Liver (tissue), 9 donors: ENCODE measurements around the gene CIB2. TPM values are rescaled to one million over a fixed set of nuclear protein-coding genes. Genes with fewer than 3 reads are reported as not detected.

ENCODE experiments used
- DNase-seq: peaks from one replicate; pipeline ENCODE4 v3.0.0-alpha.2; 2017; ENCODE audit warnings: low spot score
- H3K27ac ChIP-seq, 2 donors: one replicate each; pipeline ENCODE4 v1.7.0; 2013; ENCODE audit warnings: inconsistent platforms in 2 of 2, low read length in 2 of 2, control low read depth in 1 of 2, low read depth in 1 of 2, mild to moderate bottlenecking in 1 of 2
- H3K27me3 ChIP-seq, 4 donors: one replicate each; pipeline versions ENCODE4 v1.6.1 to v1.7.0; 2013; ENCODE audit warnings: low read length in 3 of 4, inconsistent platforms in 1 of 4, mild to moderate bottlenecking in 1 of 4, moderate library complexity in 1 of 4; ENCODE audit not compliant: control insufficient read depth in 4 of 4, insufficient read depth in 4 of 4
- H3K36me3 ChIP-seq, 4 donors: one replicate each; pipeline versions ENCODE4 v1.6.1 to v1.7.0; 2013; ENCODE audit warnings: low read length in 3 of 4, mild to moderate bottlenecking in 3 of 4, low read depth in 1 of 4, moderate library complexity in 1 of 4; ENCODE audit not compliant: control insufficient read depth in 4 of 4, insufficient read depth in 3 of 4
- H3K4me1 ChIP-seq, 4 donors: one replicate each; pipeline versions ENCODE4 v1.6.1 to v1.7.0; 2013; ENCODE audit warnings: low read length in 3 of 4, mild to moderate bottlenecking in 3 of 4, moderate library complexity in 1 of 4; ENCODE audit not compliant: control insufficient read depth in 4 of 4, insufficient read depth in 4 of 4
- H3K4me3 ChIP-seq, 3 donors: one replicate each; pipeline versions ENCODE4 v1.6.1 to v1.7.0; 2013; ENCODE audit warnings: low read length in 3 of 3, control low read depth in 1 of 3, low read depth in 1 of 3, mild to moderate bottlenecking in 1 of 3
- H3K9ac ChIP-seq, 2 donors: one replicate each; pipeline ENCODE4 v1.7.0; 2013; ENCODE audit warnings: low read length in 2 of 2, mild to moderate bottlenecking in 2 of 2, moderate library complexity in 2 of 2, control low read depth in 1 of 2, low read depth in 1 of 2
- H3K9me3 ChIP-seq, 4 donors: one replicate each; pipeline versions ENCODE4 v1.6.1 to v1.7.0; 2013; ENCODE audit warnings: low read length in 3 of 4; ENCODE audit not compliant: control insufficient read depth in 4 of 4
- ATF3 ChIP-seq: IDR thresholded peaks from 2 replicates; pipeline ENCODE4 v1.6.1; 2016; ENCODE audit warnings: antibody characterized with exemption
- CTCF ChIP-seq: fragments of 150-350 bp; IDR thresholded peaks from 2 replicates; pipeline ENCODE4 v1.5.1; 2017; ENCODE audit warnings: improper control_type of control experiment, low read depth, low read length; ENCODE audit not compliant: missing input control
- EGR1 ChIP-seq, 2 donors: IDR thresholded peaks; 2 replicates each; pipeline ENCODE4 v1.6.1; 2016 to 2018; ENCODE audit warnings: antibody characterized with exemption in 2 of 2, low read depth in 2 of 2
- FOXA1 ChIP-seq: IDR thresholded peaks from 2 replicates; pipeline ENCODE4 v1.6.1; 2016; ENCODE audit warnings: antibody characterized with exemption
- FOXA2 ChIP-seq: IDR thresholded peaks from 2 replicates; pipeline ENCODE4 v1.6.1; 2016; ENCODE audit warnings: antibody characterized with exemption
- GABPA ChIP-seq, 2 donors: IDR thresholded peaks in 1 of 2; conservative IDR thresholded peaks in 1 of 2; 2 replicates each; pipeline ENCODE4 v1.6.1; 2016; ENCODE audit warnings: antibody characterized with exemption in 2 of 2, mild to moderate bottlenecking in 1 of 2, moderate library complexity in 1 of 2
- HNF4A ChIP-seq, 2 donors: conservative IDR thresholded peaks; 2 replicates each; pipeline ENCODE4 v1.6.1; 2016; ENCODE audit warnings: antibody characterized with exemption in 2 of 2, mild to moderate bottlenecking in 2 of 2
- HNF4G ChIP-seq: IDR thresholded peaks from 2 replicates; pipeline ENCODE4 v1.6.1; 2016; ENCODE audit warnings: antibody characterized with exemption
- JUND ChIP-seq, 2 donors: IDR thresholded peaks; 2 replicates each; pipeline ENCODE4 v1.6.1; 2016; ENCODE audit warnings: antibody characterized with exemption in 2 of 2
- MAX ChIP-seq: IDR thresholded peaks from 2 replicates; pipeline ENCODE4 v1.6.1; 2016; ENCODE audit warnings: antibody characterized with exemption
- NR2F2 ChIP-seq: IDR thresholded peaks from 2 replicates; pipeline ENCODE4 v1.6.1; 2016; ENCODE audit warnings: antibody characterized with exemption
- RAD21 ChIP-seq, 2 donors: IDR thresholded peaks; 2 replicates each; pipeline ENCODE4 v1.6.1; 2016; ENCODE audit warnings: antibody characterized with exemption in 2 of 2, mild to moderate bottlenecking in 2 of 2
- REST ChIP-seq: IDR thresholded peaks from 2 replicates; pipeline ENCODE4 v1.6.1; 2016; ENCODE audit warnings: antibody characterized with exemption, mild to moderate bottlenecking
- RXRA ChIP-seq, 2 donors: IDR thresholded peaks; 2 replicates each; pipeline ENCODE4 v1.6.1; 2017 to 2018; ENCODE audit warnings: antibody characterized with exemption in 2 of 2, mild to moderate bottlenecking in 1 of 2
- SP1 ChIP-seq: IDR thresholded peaks from 2 replicates; pipeline ENCODE4 v1.6.1; 2018; ENCODE audit warnings: antibody characterized with exemption, mild to moderate bottlenecking
- TAF1 ChIP-seq: conservative IDR thresholded peaks from 2 replicates; pipeline ENCODE4 v1.6.1; 2016; ENCODE audit warnings: antibody characterized with exemption, mild to moderate bottlenecking
- YY1 ChIP-seq: IDR thresholded peaks from 2 replicates; pipeline ENCODE4 v1.6.1; 2016; ENCODE audit warnings: antibody characterized with exemption, mild to moderate bottlenecking
- ZBTB33 ChIP-seq: IDR thresholded peaks from 2 replicates; pipeline ENCODE4 v1.6.1; 2016; ENCODE audit warnings: antibody characterized with exemption
- WGBS: extraction: QIAGEN DNeasy Blood & Tissue Kit; methylation state at CpG from one replicate; pipeline ENCODE4 v1.1.7; 2013; 5-methylcytosine and 5-hydroxymethylcytosine counted together
- polyA plus RNA-seq, 2 donors: library from polyadenylated mRNA; stranded (reverse) in 1 of 2; unstranded in 1 of 2; fragments of 200-250 nt in 1 of 2; fragments of >200 nt in 1 of 2; fragmentation: Nextera tagmentation in 1 of 2; extraction: Ambion mirVana in 1 of 2; gene quantifications; one replicate each; pipeline versions ENCODE4 v1.2.1 to v1.2.3, GENCODE V29; 2013 to 2015
- total RNA-seq, 2 donors: library from RNA; depleted of rRNA; stranded (reverse); fragments of >200 nt; gene quantifications; one replicate each; pipeline ENCODE4 v1.2.3, GENCODE V29; 2014
- donor health status: healthy.
- donor health status: healthy.
- donor health status: healthy.
- donor health status: healthy.
- donor health status: healthy.

The CIB2 gene
- total and polyA plus RNA-seq, 4 donors = 0.25 to 2.2 (median 0.53) TPM

GRCh38 chr15:78127882-78128281 is 3.4 kb downstream of the CIB2 start:
- H3K9ac ChIP-seq = no peak overlapping the region
- TF ChIP-seq EGR1 (IDR thresholded peaks at IDR 0.05; ENCODE audit: low read depth in 2 of 2) (no peak), MAX (no peak), RAD21 (IDR thresholded peaks at IDR 0.05) (no peak), JUND (IDR thresholded peaks at IDR 0.05) (no peak), FOXA1 (no peak), RXRA (IDR thresholded peaks at IDR 0.05) (no peak)
- H3K27me3 ChIP-seq = no peaks in the 10 kb centered on the region
- H3K9me3 ChIP-seq = no peaks in the 10 kb centered on the region
- no peak overlapping the region for H3K27ac ChIP-seq
- H3K36me3 ChIP-seq = no peaks in the 10 kb centered on the region
- H3K4me3 ChIP-seq = no peak overlapping the region
- WGBS = 59% methylated on average over 2 of the region's 2 CpGs
- DNase-seq = no peak
- peaks cover 1 to 9% (median 4%) of the 10 kb centered on the region in 4 donors for H3K4me1 ChIP-seq

- Histone ChIP-seq H3K27me3 (no peaks in the 10 kb centered on the region), H3K9ac (no peak overlapping the region), H3K27ac (no peak overlapping the region), H3K4me3 (no peak overlapping the region), H3K9me3 (no peaks in the 10 kb centered on the region), H3K36me3 (no peaks in the 10 kb centered on the region), H3K4me1 (no peaks in the 10 kb centered on the region)
- no peak for TF ChIP-seq EGR1 (IDR thresholded peaks at IDR 0.05; ENCODE audit: low read depth in 2 of 2)
- TF ChIP-seq YY1 = no peak
- no peak for TF ChIP-seq CTCF
- no peak for TF ChIP-seq JUND (IDR thresholded peaks at IDR 0.05)
- TF ChIP-seq RAD21 (IDR thresholded peaks at IDR 0.05) = no peak
- TF ChIP-seq FOXA1 = no peak
- no peak for TF ChIP-seq HNF4A (conservative IDR thresholded peaks at IDR 0.05)
- no peak for TF ChIP-seq SP1
- no peak for TF ChIP-seq ZBTB33
- no peak for TF ChIP-seq TAF1
- TF ChIP-seq FOXA2 = no peak
- TF ChIP-seq REST = no peak
- TF ChIP-seq ATF3 = no peak
- TF ChIP-seq HNF4G = no peak
- TF ChIP-seq NR2F2 = no peak
- TF ChIP-seq MAX = no peak
- no peak for TF ChIP-seq RXRA (IDR thresholded peaks at IDR 0.05)
- no peak for TF ChIP-seq GABPA (IDR thresholded peaks at IDR 0.05 in 1 of 2, conservative IDR thresholded peaks at IDR 0.05 in 1 of 2)
- WGBS = 90% methylated on average over 3 of the region's 3 CpGs
- DNase-seq = no peak
Observed at GRCh38 chr15:78125267-78125666, 6.0 kb downstream of the CIB2 start.
